HepG2 (cell line): ENCODE data around the gene FAM131A. TPM values are rescaled to one million over a fixed set of nuclear protein-coding genes. Genes with fewer than 3 reads are reported as not detected.
A peak's percentile ranks its signal among the peaks of the same experiment; 100 is the strongest.

Experiments used
- BCL3 ChIP-seq: sonication (generic); formaldehyde crosslinking; IDR thresholded peaks from 2 replicates; pipeline ENCODE4 v1.5.1; 2020; ENCODE audit warnings: mild to moderate bottlenecking, missing genetic modification reagents, moderate library complexity
- CSRNP2 ChIP-seq: sonication (generic); formaldehyde crosslinking; conservative IDR thresholded peaks from 2 replicates; pipeline ENCODE4 v1.8.0; 2022; ENCODE audit warnings: low read depth, missing genetic modification reagents
- EP300 ChIP-seq, 3 experiments: sonication (generic) in 1 of 3; formaldehyde crosslinking in 1 of 3; IDR thresholded peaks; 2 replicates each; pipeline versions ENCODE4 v1.5.1 to v1.6.1; 2011 to 2020; ENCODE audit warnings: low read depth in 2 of 3, low read length in 2 of 3, borderline replicate concordance in 1 of 3, improper control_type of control experiment in 1 of 3, mild to moderate bottlenecking in 1 of 3, missing genetic modification reagents in 1 of 3, moderate library complexity in 1 of 3
- FOXC1 ChIP-seq: sonication (generic); formaldehyde crosslinking; IDR thresholded peaks from 2 replicates; pipeline ENCODE4 v1.8.0; 2022; ENCODE audit warnings: mild to moderate bottlenecking, missing genetic modification reagents, borderline replicate concordance
- HES4 ChIP-seq: sonication (generic); formaldehyde crosslinking; IDR thresholded peaks from 2 replicates; pipeline ENCODE4 v1.9.0; 2021; ENCODE audit warnings: mild to moderate bottlenecking, missing genetic modification reagents, borderline replicate concordance
- KLF16 ChIP-seq, 2 experiments: sonication (generic) in 1 of 2; formaldehyde crosslinking in 1 of 2; IDR thresholded peaks; 2 replicates each; pipeline versions ENCODE4 v1.6.1 to v1.8.0; 2016 to 2023; ENCODE audit warnings: missing genetic modification reagents in 2 of 2, missing compliant biosample characterization in 1 of 2
- LBX2 ChIP-seq: sonication (generic); formaldehyde crosslinking; IDR thresholded peaks from 2 replicates; pipeline ENCODE4 v1.5.0; 2020; ENCODE audit warnings: missing genetic modification reagents, mild to moderate bottlenecking, borderline replicate concordance
- LCORL ChIP-seq, 2 experiments: fragments of 450-650 bp in 1 of 2; sonication (generic) in 1 of 2; formaldehyde crosslinking in 1 of 2; IDR thresholded peaks; 2 replicates each; pipeline versions ENCODE4 v1.5.0 to v1.6.1; 2017 to 2020; ENCODE audit warnings: antibody characterized with exemption in 1 of 2, missing genetic modification reagents in 1 of 2
- PBX2 ChIP-seq: IDR thresholded peaks from 2 replicates; pipeline ENCODE4 v1.6.1; 2016; ENCODE audit warnings: control low read depth
- SIX4 ChIP-seq: sonication (generic); formaldehyde crosslinking; IDR thresholded peaks from 2 replicates; pipeline ENCODE4 v1.4.0; 2020; ENCODE audit warnings: missing genetic modification reagents
- SNAPC4 ChIP-seq: sonication (generic); formaldehyde crosslinking; IDR thresholded peaks from 2 replicates; pipeline ENCODE4 v1.4.0; 2020; ENCODE audit warnings: mild to moderate bottlenecking, missing genetic modification reagents
- ZBTB1 ChIP-seq: sonication (generic); formaldehyde crosslinking; IDR thresholded peaks from 2 replicates; pipeline ENCODE4 v1.4.0; 2020; ENCODE audit warnings: missing genetic modification reagents, borderline replicate concordance
- ZBTB20 ChIP-seq: sonication (generic); formaldehyde crosslinking; IDR thresholded peaks from 2 replicates; pipeline ENCODE4 v1.8.1; 2023; ENCODE audit warnings: missing genetic modification reagents, low read depth, mild to moderate bottlenecking, borderline replicate concordance
- ZNF512B ChIP-seq: sonication (generic); formaldehyde crosslinking; IDR thresholded peaks from 2 replicates; pipeline ENCODE4 v1.5.1; 2020; ENCODE audit warnings: missing genetic modification reagents, mild to moderate bottlenecking, borderline replicate concordance
- polyA plus RNA-seq, 8 experiments: library from polyadenylated mRNA; depleted of rRNA in 3 of 8; stranded (reverse) in 7 of 8; unstranded in 1 of 8; fragments of >200 nt; fragmentation: Illumina TruSeq in 4 of 8; extraction: Trizol in 4 of 8; gene quantifications; 2 replicates each; pipeline versions ENCODE4 v1.2.1 to v1.2.3, GENCODE V29; 2011 to 2016; ENCODE audit warnings: low read depth in 4 of 8, missing spikeins in 1 of 8, mixed read lengths in 1 of 8; ENCODE audit not compliant: insufficient read depth in 1 of 8
- total RNA-seq, 5 experiments: library from RNA; depleted of rRNA; stranded (reverse); fragments of >200 nt; fragmentation: Illumina TruSeq; extraction: Trizol; gene quantifications; 2 replicates each; pipeline ENCODE4 v1.2.3, GENCODE V29; 2016; ENCODE audit warnings: low read depth in 1 of 5

Gene FAM131A
- total and polyA plus RNA-seq, 2 of the 13 experiments (the other 11 are each of a cell fraction or from before 2014, with no cell fraction given) = 9.2 to 9.3 TPM

- TF ChIP-seq PBX2 (no peak), LCORL (IDR thresholded peaks at IDR 0.05) (0 out of 2 replicates have a peak, but pooled peaks have one; percentile 51), LCORL (CRISPR knock-in tag; IDR thresholded peaks at IDR 0.05) (peak; percentile 78; the same call in 1 of the 2 replicates), SNAPC4 (CRISPR knock-in tag) (0 out of 2 replicates have a peak, but pooled peaks have one; percentile 56), ZBTB1 (CRISPR knock-in tag) (no peak), LBX2 (CRISPR knock-in tag) (no peak), FOXC1 (CRISPR knock-in tag) (peak; percentile 41), BCL3 (CRISPR knock-in tag) (peak; percentile 66; the same call in 1 of the 2 replicates), HES4 (CRISPR knock-in tag) (no peak), ZBTB20 (CRISPR knock-in tag) (no peak), ZNF512B (CRISPR knock-in tag) (no peak), KLF16 (CRISPR knock-in tag; IDR thresholded peaks at IDR 0.05) (no peak; a peak in 1 of 4 replicates), CSRNP2 (CRISPR knock-in tag) (no peak), SIX4 (CRISPR knock-in tag) (no peak), EP300 (IDR thresholded peaks at IDR 0.05; ENCODE audit: low read depth in 2 of 2, low read length in 2 of 2) (no peak), EP300 (CRISPR knock-in tag; IDR thresholded peaks at IDR 0.05; ENCODE audit: borderline replicate concordance) (no peak)
Measured at GRCh38 chr3:184377882-184378445, 40.6 kb downstream of the FAM131A start, which contains the start of gene THPO (continued).
